IPS DF 6.9 (cell line): ENCODE data around the gene PHACTR3.

Source experiments
- DNase-seq: peaks from one replicate; pipeline ENCODE4 v3.0.0-alpha.2; 2013; ENCODE audit warnings: low read depth, low spot score
- H3K27ac ChIP-seq: one replicate; pipeline ENCODE4 v1.5.1; 2013; ENCODE audit warnings: low read length, control low read depth
- H3K27me3 ChIP-seq: 2 replicates; pipeline ENCODE4 v1.6.1; 2013; ENCODE audit warnings: mild to moderate bottlenecking, low read length; ENCODE audit not compliant: control insufficient read depth, insufficient read depth
- H3K36me3 ChIP-seq: 2 replicates; pipeline ENCODE4 v1.6.1; 2013; ENCODE audit warnings: low read length; ENCODE audit not compliant: control insufficient read depth, insufficient read depth
- H3K4me1 ChIP-seq: 2 replicates; pipeline ENCODE4 v1.6.1; 2013; ENCODE audit warnings: low read length; ENCODE audit not compliant: control insufficient read depth, insufficient read depth
- H3K4me3 ChIP-seq: 2 replicates; pipeline ENCODE4 v1.5.1; 2013; ENCODE audit warnings: mild to moderate bottlenecking, low read length
- H3K9me3 ChIP-seq: 2 replicates; pipeline ENCODE4 v1.6.1; 2013; ENCODE audit warnings: low read length, inconsistent platforms; ENCODE audit not compliant: control insufficient read depth, insufficient read depth
- WGBS: extraction: QIAGEN DNeasy Blood & Tissue Kit; methylation state at CpG from one replicate; pipeline ENCODE4 v1.1.7; 2013; ENCODE audit warnings: mixed read lengths, missing lambda C conversion rate; ENCODE audit not compliant: insufficient read length, insufficient coverage; 5-methylcytosine and 5-hydroxymethylcytosine counted together

The PHACTR3 gene

DNA sequence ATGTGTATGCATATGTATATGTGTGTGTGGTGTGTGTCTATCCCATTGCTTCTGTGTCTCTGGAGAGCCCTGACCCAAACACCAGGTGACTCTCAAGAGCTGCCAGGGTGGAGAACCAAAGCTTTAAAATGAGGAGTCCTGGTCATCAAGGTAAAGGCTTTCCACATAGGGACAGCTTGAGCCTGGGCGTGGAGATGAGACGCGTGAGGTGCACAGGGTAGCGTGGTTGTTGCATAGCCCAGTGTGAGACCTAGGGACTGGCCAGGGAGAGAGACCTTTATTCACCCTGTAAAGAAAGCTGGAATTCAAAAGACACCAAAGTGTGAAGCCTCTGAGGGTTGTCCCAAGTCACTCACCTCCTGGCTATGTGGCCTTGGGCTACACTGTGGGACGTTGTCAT, 180.0 kb downstream of the PHACTR3 start:
- no peaks in the 10 kb centered on the region for H3K27me3 ChIP-seq
- H3K36me3 ChIP-seq, result no peaks in the 10 kb centered on the region; the same call in 1 of the 2 replicates
- H3K27ac ChIP-seq, result no peak overlapping the region
- WGBS, result no CpG with 5 or more reads among the region's 5 CpGs
- H3K9me3 ChIP-seq, result peaks cover 7% of the 10 kb centered on the region
- no peak for DNase-seq
- H3K4me1 ChIP-seq, result no peaks in the 10 kb centered on the region
- H3K4me3 ChIP-seq, result no peak overlapping the region

DNA sequence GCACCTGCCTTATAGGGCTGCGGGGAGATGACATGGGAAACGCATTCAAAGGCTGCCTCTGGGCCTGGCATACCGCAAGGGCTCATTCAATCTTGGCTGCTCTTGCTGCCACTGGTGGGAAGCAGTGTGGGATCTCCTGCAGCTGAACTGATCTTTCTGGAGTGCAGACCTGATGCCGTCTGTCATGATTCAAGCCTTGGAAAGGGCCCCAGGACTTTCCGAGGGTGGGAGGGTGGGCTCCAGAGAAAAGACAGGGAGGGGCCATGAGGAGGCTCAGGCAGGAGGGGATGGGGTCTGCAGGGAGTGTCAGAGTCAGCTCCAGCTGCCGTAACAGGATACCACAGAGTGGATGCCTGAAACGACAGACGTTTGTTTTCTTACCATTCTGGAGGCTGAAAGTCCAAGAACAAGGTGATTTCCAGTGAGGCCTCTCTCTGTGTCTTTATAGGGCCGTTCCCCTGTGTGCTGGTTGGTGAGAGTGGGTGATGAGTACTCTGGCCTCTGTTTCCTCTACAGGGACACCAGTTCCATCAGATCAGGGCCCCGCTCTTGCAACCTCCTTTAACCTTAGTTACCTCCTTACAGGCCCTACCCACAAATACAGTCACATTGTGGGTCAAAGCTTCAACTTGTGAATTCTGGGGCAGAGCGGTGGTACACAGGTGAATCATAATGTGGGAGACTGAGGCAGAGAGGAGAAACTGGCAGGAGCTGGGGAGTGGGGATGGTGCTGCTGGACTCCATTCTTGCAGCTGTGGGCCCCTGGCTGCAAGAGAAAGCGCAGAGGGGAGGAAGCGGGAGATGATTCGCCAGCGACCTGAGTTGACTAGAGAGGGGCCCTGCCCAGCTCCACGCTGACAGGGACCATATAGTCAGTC, 180.7 kb downstream of the PHACTR3 start:
- H3K4me1 ChIP-seq, result no peaks in the 10 kb centered on the region
- H3K27me3 ChIP-seq, result no peaks in the 10 kb centered on the region
- H3K27ac ChIP-seq, result no peak overlapping the region
- no peak overlapping the region for H3K4me3 ChIP-seq
- no peak for DNase-seq
- no peaks in the 10 kb centered on the region; the same call in 1 of the 2 replicates for H3K36me3 ChIP-seq
- H3K9me3 ChIP-seq, result peaks cover 7% of the 10 kb centered on the region
- no CpG with 5 or more reads among the region's 16 CpGs for WGBS

DNA sequence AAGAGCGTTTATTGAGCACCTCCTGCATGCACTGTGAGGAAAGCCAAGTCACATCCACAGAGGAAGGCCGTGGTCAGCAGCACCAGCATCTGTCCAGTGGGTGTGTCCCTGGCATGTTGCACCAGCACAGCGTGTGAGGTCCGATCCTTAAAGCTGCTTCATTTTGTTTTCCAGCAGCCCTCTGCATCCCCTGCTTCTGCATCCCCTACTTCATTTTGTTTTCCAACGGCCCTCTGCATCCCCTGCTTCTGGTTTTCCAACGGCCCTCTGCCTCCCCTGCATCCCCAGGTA, 181.3 kb downstream of the PHACTR3 start:
- H3K27me3 ChIP-seq, result no peaks in the 10 kb centered on the region
- no peaks in the 10 kb centered on the region; the same call in 1 of the 2 replicates for H3K36me3 ChIP-seq
- H3K27ac ChIP-seq, result no peak overlapping the region
- peaks cover 9% of the 10 kb centered on the region for H3K9me3 ChIP-seq
- no peak for DNase-seq
- no peak overlapping the region for H3K4me3 ChIP-seq
- no peaks in the 10 kb centered on the region for H3K4me1 ChIP-seq
- no CpG with 5 or more reads among the region's 6 CpGs for WGBS

- H3K9me3 ChIP-seq, result peaks cover 9% of the 10 kb centered on the region
- no peak overlapping the region for H3K27ac ChIP-seq
- no peaks in the 10 kb centered on the region for H3K27me3 ChIP-seq
- no peak for DNase-seq
- H3K36me3 ChIP-seq, result no peaks in the 10 kb centered on the region; the same call in 1 of the 2 replicates
- no peak overlapping the region for H3K4me3 ChIP-seq
- no peaks in the 10 kb centered on the region for H3K4me1 ChIP-seq
- no CpG with 5 or more reads among the region's 10 CpGs for WGBS
These were observed 181.9 kb downstream of the PHACTR3 start for GRCh38 chr20:59785986-59786795.

DNA sequence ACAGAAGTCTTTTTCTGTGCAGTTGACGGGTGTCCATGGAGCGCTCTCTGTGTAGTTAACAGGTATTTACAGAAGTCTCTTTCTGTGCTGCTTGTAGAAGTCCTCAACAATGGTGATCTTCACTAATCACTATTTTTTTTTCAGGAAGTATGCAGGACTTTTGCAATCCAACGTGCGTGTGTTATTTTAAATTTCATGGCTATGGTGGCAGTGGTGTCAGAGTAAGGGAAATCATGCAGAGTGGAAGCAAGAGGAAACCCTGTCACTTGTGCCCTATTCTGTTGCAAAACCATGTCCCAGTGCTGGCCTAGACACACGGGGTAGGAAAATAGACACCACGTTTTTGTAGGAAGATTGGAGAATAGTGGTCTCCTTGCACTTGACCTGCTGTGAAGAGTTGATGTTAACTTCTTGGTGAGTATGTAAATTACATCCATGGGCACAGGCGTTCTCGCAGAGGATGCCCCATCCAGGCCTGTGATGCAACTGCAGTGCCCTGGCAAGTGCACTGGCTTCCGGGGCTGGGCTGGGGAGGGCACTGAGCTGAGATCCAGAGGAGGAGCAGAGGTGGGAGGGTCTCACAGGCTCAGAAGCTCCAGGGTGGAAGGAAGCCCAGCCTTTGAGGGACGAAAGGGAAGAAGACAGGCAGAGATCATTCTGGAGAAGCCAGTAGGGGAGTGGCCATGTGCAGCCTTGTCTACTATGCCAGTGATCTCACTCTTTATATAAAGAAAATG, 182.6 kb downstream of the PHACTR3 start:
- no peak overlapping the region for H3K4me3 ChIP-seq
- DNase-seq, result no peak
- H3K9me3 ChIP-seq, result peaks cover 9% of the 10 kb centered on the region
- no peaks in the 10 kb centered on the region for H3K27me3 ChIP-seq
- WGBS, result no CpG with 5 or more reads among the region's 10 CpGs
- no peaks in the 10 kb centered on the region for H3K4me1 ChIP-seq
- no peaks in the 10 kb centered on the region for H3K36me3 ChIP-seq
- no peak overlapping the region for H3K27ac ChIP-seq

GRCh38 chr20:59787538-59787890, 183.2 kb downstream of the PHACTR3 start:
- Histone ChIP-seq H3K27me3 (no peaks in the 10 kb centered on the region), H3K9me3 (peaks cover 9% of the 10 kb centered on the region), H3K27ac (no peak overlapping the region), H3K4me1 (no peaks in the 10 kb centered on the region), H3K4me3 (no peak overlapping the region), H3K36me3 (no peaks in the 10 kb centered on the region)
- no CpG with 5 or more reads among the region's 2 CpGs for WGBS
- no peak for DNase-seq

GRCh38 chr20:59788196-59788735, 183.9 kb downstream of the PHACTR3 start:
- H3K27me3 ChIP-seq, result no peaks in the 10 kb centered on the region
- no peak overlapping the region for H3K27ac ChIP-seq
- no peak for DNase-seq
- H3K4me3 ChIP-seq, result no peak overlapping the region
- H3K9me3 ChIP-seq, result peaks cover 9% of the 10 kb centered on the region
- no CpG with 5 or more reads among the region's 8 CpGs for WGBS
- no peaks in the 10 kb centered on the region for H3K36me3 ChIP-seq
- no peaks in the 10 kb centered on the region for H3K4me1 ChIP-seq

GRCh38 chr20:59788811-59789397, 184.6 kb downstream of the PHACTR3 start:
- no peak overlapping the region for H3K4me3 ChIP-seq
- peaks cover 9% of the 10 kb centered on the region for H3K9me3 ChIP-seq
- no peak for DNase-seq
- H3K4me1 ChIP-seq, result no peaks in the 10 kb centered on the region
- no CpG with 5 or more reads among the region's 7 CpGs for WGBS
- no peaks in the 10 kb centered on the region for H3K36me3 ChIP-seq
- H3K27ac ChIP-seq, result no peak overlapping the region
- no peaks in the 10 kb centered on the region for H3K27me3 ChIP-seq

- no peak overlapping the region for H3K4me3 ChIP-seq
- H3K27ac ChIP-seq, result no peak overlapping the region
- DNase-seq, result no peak
- peaks cover 9% of the 10 kb centered on the region for H3K9me3 ChIP-seq
- no peaks in the 10 kb centered on the region for H3K4me1 ChIP-seq
- no peaks in the 10 kb centered on the region for H3K36me3 ChIP-seq
- H3K27me3 ChIP-seq, result no peaks in the 10 kb centered on the region
- no CpG with 5 or more reads among the region's 2 CpGs for WGBS
These were observed 185.3 kb downstream of the PHACTR3 start for GRCh38 chr20:59789686-59790085.

DNA sequence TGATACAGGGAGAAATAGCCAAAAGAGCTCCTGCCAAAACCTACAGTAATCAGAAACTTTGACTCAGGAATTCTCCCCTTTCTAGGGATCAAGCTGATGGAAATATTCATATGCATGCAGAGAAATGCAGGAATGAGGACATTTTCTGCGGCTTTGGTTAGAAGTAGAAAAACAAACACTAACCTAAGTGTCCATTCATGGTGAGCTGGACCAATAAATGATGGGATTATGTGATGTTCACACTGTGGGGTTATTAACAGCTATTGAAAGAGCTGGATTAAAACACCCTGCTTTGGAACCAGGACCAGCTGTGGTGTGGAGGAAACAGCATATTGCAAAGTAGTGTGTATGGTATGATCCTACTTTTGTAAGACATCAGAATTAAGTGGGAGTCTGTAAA, 186.0 kb downstream of the PHACTR3 start:
- Histone ChIP-seq H3K27ac (no peak overlapping the region), H3K36me3 (no peaks in the 10 kb centered on the region), H3K9me3 (peaks cover 9% of the 10 kb centered on the region), H3K27me3 (no peaks in the 10 kb centered on the region), H3K4me3 (no peak overlapping the region), H3K4me1 (no peaks in the 10 kb centered on the region)
- no peak for DNase-seq
- no CpG with 5 or more reads among the region's 1 CpG for WGBS
